GM18517 (cell line): ENCODE results near the gene ZC3H12C.
A peak's percentile ranks its signal among the peaks of the same experiment; 100 is the strongest.

ENCODE experiments used
- ATAC-seq: cut with Tn5 transposase; IDR thresholded peaks from one replicate; pipeline ENCODE4 v1.9.1; 2021; ENCODE audit warnings: mild to moderate bottlenecking, moderate library complexity; ENCODE audit not compliant: unreplicated experiment

ZC3H12C gene

GRCh38 chr11:110147962-110148709 is 54.9 kb downstream of the ZC3H12C start:
- no peak for ATAC-seq

GRCh38 chr11:110148775-110149744 is 55.9 kb downstream of the ZC3H12C start:
- no peak for ATAC-seq

DNA sequence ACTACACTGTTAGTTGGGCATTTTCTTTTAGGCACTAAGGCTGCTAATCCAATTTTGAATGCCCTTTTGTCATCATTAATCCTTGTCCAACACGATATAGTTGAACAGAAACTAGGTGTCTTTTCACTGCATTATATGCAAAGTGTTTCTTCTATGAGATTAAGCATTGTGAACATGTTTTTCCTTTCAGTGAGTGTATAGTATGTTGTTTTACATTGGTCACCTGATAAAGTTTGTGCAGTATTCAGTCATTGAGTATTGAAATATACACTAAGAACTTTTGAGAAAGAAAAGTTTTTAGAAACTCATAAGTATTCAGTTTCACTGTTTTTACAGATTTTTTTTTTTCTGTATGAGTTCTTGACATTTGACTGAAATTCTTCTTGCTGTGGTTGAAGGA is 59.0 kb downstream of the ZC3H12C start:
- ATAC-seq, result peak; percentile 40

GRCh38 chr11:110153474-110153873 is 60.3 kb downstream of the ZC3H12C start:
- ATAC-seq, result no peak

GRCh38 chr11:110156503-110156902 is 63.3 kb downstream of the ZC3H12C start:
- no peak for ATAC-seq

GRCh38 chr11:110158317-110159200 is 65.4 kb downstream of the ZC3H12C start:
- ATAC-seq, result no peak

GRCh38 chr11:110159476-110159875 is 66.3 kb downstream of the ZC3H12C start:
- ATAC-seq, result no peak

GRCh38 chr11:110160016-110160415 is 66.8 kb downstream of the ZC3H12C start:
- no peak for ATAC-seq

GRCh38 chr11:110160437-110160836 is 67.2 kb downstream of the ZC3H12C start:
- no peak for ATAC-seq

GRCh38 chr11:110161061-110161460 is 67.9 kb downstream of the ZC3H12C start:
- no peak for ATAC-seq

DNA sequence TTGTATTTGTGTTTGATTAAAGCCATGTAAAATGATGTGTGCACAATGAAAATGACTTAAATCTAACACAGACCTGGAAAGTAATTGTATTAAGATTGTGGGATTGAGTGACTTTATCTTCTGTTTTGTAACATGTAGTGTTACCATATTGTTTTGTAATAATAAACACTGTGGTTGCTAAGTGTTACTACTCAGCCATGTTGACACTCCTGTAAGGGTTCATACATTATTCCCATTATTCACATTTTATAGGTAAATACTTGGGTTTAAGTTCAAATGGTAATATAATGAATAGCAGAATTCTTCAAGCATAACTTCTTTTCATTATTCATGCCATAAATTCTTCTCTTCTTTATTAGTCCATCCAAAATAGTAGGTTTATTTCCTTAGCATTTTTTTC is 69.0 kb downstream of the ZC3H12C start:
- ATAC-seq, result no peak

- ATAC-seq, result no peak
Measured at GRCh38 chr11:110165039-110165925, 72.1 kb downstream of the ZC3H12C start.

GRCh38 chr11:110168033-110168803 is 75.0 kb downstream of the ZC3H12C start:
- ATAC-seq, result no peak

GRCh38 chr11:110169738-110170137 is 76.5 kb downstream of the ZC3H12C start:
- no peak for ATAC-seq

GRCh38 chr11:110172468-110173065 is 79.4 kb downstream of the ZC3H12C start:
- no peak for ATAC-seq

DNA sequence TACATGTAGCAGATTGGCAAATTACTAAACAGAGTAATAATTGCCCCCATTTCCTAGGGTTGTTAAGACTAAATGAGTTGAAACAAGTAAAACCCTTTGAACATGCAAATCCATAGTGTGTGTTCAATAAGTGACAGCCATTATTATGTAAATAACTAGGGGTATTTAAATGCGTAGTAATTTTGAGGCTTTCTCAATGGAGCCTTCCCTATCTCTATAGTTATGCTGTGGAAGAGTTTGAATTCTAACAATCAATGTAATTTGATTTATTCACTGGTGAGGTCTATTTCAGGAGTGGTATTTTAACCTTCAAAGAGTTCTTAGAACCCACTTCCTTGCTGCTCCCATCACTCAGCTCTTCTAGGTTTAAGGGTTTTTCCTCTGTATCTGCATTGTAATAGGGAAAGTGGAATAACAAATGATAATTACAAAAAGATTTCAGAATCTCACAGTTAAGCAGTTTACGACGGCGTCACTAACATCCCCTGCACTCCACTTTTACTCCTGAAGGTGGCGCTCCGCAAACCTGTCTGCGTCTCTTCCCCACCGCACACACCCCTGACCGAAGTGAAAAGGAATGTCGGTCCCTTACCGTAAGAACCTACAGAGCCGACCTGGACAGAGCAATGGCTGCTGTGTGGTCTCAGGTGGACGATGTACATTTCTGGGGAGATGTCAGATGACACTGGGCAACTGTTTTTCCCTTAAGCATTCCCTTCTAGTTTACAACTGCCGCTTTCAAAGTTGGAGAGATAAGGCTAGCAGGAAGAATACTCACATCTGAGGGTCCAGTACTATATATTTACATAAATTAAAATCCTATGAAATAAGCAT is 80.8 kb downstream of the ZC3H12C start:
- ATAC-seq, result no peak

GRCh38 chr11:110174645-110175310 is 81.6 kb downstream of the ZC3H12C start:
- ATAC-seq, result no peak
